Vagina (tissue), 2 donors: ENCODE measurements around the gene CFAP299.

Experiments used
- CTCF ChIP-seq, 3 experiments: fragments of 450-650 bp in 2 of 3; fragments of 200-600 bp in 1 of 3; sonication (generic) in 1 of 3; IDR thresholded peaks; one replicate each; pipeline ENCODE4 v1.5.1; 2017 to 2019; ENCODE audit warnings: antibody characterized with exemption in 3 of 3, mild to moderate bottlenecking in 2 of 3, moderate library complexity in 2 of 3
- POLR2A ChIP-seq, 2 donors: fragments of 450-650 bp; IDR thresholded peaks; one replicate each; pipeline ENCODE4 v1.6.1; 2017; ENCODE audit warnings: antibody characterized with exemption in 2 of 2, mild to moderate bottlenecking in 2 of 2, moderate library complexity in 2 of 2

- TF ChIP-seq CTCF (IDR thresholded peaks at IDR 0.05): no peak
- TF ChIP-seq POLR2A (IDR thresholded peaks at IDR 0.05): no peak
Observed at GRCh38 chr4:80371046-80371445, 35.5 kb downstream of the CFAP299 start.
